Spleen (tissue), 11 donors: ENCODE measurements around the gene SDK2. TPM values are rescaled to one million over a fixed set of nuclear protein-coding genes. Genes with fewer than 3 reads are reported as not detected.

Experiments
- DNase-seq: peaks from one replicate; pipeline ENCODE4 v3.0.0-alpha.2; 2020
- H3K27ac ChIP-seq, 8 donors: fragments of 200-600 bp; sonication (generic) in 7 of 8; 1 replicate in 4 of 8; 2 replicates in 4 of 8; pipeline versions ENCODE4 v1.5.0 to v1.8.0; 2016 to 2021; ENCODE audit warnings: inconsistent platforms in 4 of 8, mild to moderate bottlenecking in 4 of 8, moderate library complexity in 1 of 8
- H3K27me3 ChIP-seq, 7 donors: fragments of 200-600 bp; sonication (generic) in 6 of 7; replicated peaks in 1 of 7; 1 replicate in 4 of 7; 2 replicates in 3 of 7; pipeline versions ENCODE4 v1.5.0 to v1.8.0; 2016 to 2021; ENCODE audit warnings: inconsistent platforms in 3 of 7, mild to moderate bottlenecking in 1 of 7
- H3K36me3 ChIP-seq, 6 donors: fragments of 200-600 bp; sonication (generic) in 5 of 6; 1 replicate in 4 of 6; 2 replicates in 2 of 6; pipeline versions ENCODE4 v1.5.0 to v1.8.0; 2016 to 2021; ENCODE audit warnings: inconsistent platforms in 2 of 6
- H3K4me1 ChIP-seq, 6 donors: fragments of 200-600 bp; sonication (generic) in 5 of 6; 1 replicate in 3 of 6; 2 replicates in 3 of 6; pipeline versions ENCODE4 v1.5.0 to v1.8.0; 2016 to 2021; ENCODE audit warnings: inconsistent platforms in 3 of 6
- H3K4me3 ChIP-seq, 8 donors: fragments of 200-600 bp; sonication (generic) in 7 of 8; 1 replicate in 4 of 8; 2 replicates in 4 of 8; pipeline versions ENCODE4 v1.5.0 to v1.8.0; 2016 to 2021; ENCODE audit warnings: inconsistent platforms in 4 of 8, mild to moderate bottlenecking in 4 of 8, moderate library complexity in 2 of 8
- H3K9me3 ChIP-seq, 8 donors: fragments of 200-600 bp; sonication (generic) in 7 of 8; 1 replicate in 4 of 8; 2 replicates in 4 of 8; pipeline versions ENCODE4 v1.5.0 to v1.8.0; 2016 to 2021; ENCODE audit warnings: inconsistent platforms in 4 of 8
- POLR2A ChIP-seq, 3 donors: fragments of 450-650 bp; IDR thresholded peaks; one replicate each; pipeline ENCODE4 v1.5.1; 2017; ENCODE audit warnings: antibody characterized with exemption in 3 of 3, mild to moderate bottlenecking in 1 of 3
- POLR2AphosphoS5 ChIP-seq, 3 donors: sonication (generic); formaldehyde crosslinking; IDR thresholded peaks; one replicate each; pipeline ENCODE4 v1.5.1; 2017; ENCODE audit warnings: antibody characterized with exemption in 3 of 3
- WGBS, 5 donors: extraction: QIAGEN DNeasy Blood & Tissue Kit in 3 of 5; methylation state at CpG; one replicate each; pipeline versions ENCODE4 v1.1.5 to v1.1.7; 2013 to 2018; 5-methylcytosine and 5-hydroxymethylcytosine counted together
- intact Hi-C: fragments of 100-400 bp; cut with DNase I; formaldehyde crosslinking; loops from one replicate; pipeline ENCODE4 v1.15.0; 2023; ENCODE audit warnings: low total_unique reads
- polyA plus RNA-seq, 3 donors: library from polyadenylated mRNA; stranded (reverse); fragments of 200-250 nt; gene quantifications; one replicate each; pipeline ENCODE4 v1.2.1, GENCODE V29; 2013
- total RNA-seq, 7 donors: library from RNA; depleted of rRNA in 3 of 7; stranded (reverse); fragments of >200 nt in 3 of 7; fragmentation: NEBNext Ultra II Directional in 4 of 7; extraction: Animal tissue kit (Norgen Biotek cat#: 25700) in 4 of 7; gene quantifications; one replicate each; pipeline versions ENCODE4 v1.1.0 to v1.2.1, GENCODE V29; 2016 to 2021
- TF ChIP-seq, protein P1 (sequence below), 11 experiments: fragments of 200-600 bp in 7 of 11; fragments of 450-650 bp in 4 of 11; sonication (generic) in 4 of 11; IDR thresholded peaks in 8 of 11; conservative IDR thresholded peaks in 3 of 11; 1 replicate in 7 of 11; 2 replicates in 4 of 11; pipeline versions ENCODE4 v1.4.0 to v1.8.0; 2016 to 2021; ENCODE audit warnings: antibody characterized with exemption in 11 of 11, inconsistent platforms in 4 of 11, mild to moderate bottlenecking in 1 of 11
- donor health status: healthy with polysubstance abuse.
- donor health status: DM: no; HTN: no; CAD: no; lungs with moderate emphysema.
- donor health status: DM: no; HTN: no; CAD: no.
- donor health status: Bipolar disorder and iron deficiency.
- donor health status: healthy.
- donor health status: DM: no; HTN: no; CAD: no.
- donor health status: DM: yes; HTN: yes; CAD: no.

The SDK2 gene
- total and polyA plus RNA-seq, 10 donors: 0.86 to 16.5 (median 9.7) TPM

DNA sequence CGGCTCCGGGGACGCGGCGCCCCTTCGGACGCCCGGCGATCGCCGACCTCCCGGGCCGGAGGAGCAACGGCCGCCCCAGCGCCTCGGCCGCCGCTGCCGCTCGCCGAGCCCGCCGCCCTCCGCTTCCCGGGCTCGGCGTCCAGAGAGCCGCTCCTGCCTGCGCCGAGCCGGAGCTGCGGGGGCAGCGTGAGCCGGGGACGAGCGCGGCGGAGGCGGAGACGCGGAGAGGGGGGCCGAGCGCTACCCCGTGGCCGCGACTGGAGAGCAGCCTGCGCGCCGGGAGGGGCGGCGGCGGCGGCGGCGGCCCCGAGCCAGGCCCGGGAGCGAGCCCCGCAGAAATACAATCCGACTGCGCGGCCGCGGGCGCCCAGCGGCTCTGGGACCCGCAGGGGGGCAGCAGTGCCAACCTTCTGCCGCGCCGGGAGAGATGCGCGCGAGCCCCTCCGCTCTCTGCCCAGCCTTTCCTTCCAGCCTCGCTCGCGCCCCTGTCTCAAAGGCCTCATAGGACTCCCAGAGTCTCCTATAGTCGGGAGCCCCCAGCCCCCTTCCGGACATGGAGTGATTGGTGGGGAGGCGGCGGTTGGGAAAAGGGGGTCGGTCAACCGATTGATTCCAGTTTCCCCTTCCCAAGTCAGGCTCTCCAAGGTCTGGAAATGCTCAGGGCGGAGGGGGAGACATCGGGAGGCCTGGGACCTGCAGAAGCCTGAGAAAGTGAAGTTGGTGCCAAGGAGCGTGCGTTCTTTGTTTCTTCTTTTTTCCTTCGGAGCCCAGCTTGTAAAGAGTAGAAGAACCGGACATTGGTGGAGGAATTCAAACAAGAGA is 1.0 kb upstream of the SDK2 start:
- H3K27me3 ChIP-seq: peaks cover 0 to 74% (median 28%) of the 10 kb centered on the region in 7 donors
- H3K27ac ChIP-seq: peak overlapping the region in 6 of 8 donors; percentile 29 to 76 (median 70)
- H3K4me3 ChIP-seq: peak overlapping the region; percentile 54 to 76 (median 64)
- DNase-seq: peak; percentile 91
- no peaks in the 10 kb centered on the region for H3K9me3 ChIP-seq
- WGBS, 5 donors: 5 to 23% (median 9%) methylated on average over 22 to 90 of the region's 90 CpGs
- intact Hi-C loops: no loop called here
- H3K36me3 ChIP-seq: no peaks in the 10 kb centered on the region
- no peak for TF ChIP-seq POLR2A (IDR thresholded peaks at IDR 0.05)
- TF ChIP-seq, protein P1, sequence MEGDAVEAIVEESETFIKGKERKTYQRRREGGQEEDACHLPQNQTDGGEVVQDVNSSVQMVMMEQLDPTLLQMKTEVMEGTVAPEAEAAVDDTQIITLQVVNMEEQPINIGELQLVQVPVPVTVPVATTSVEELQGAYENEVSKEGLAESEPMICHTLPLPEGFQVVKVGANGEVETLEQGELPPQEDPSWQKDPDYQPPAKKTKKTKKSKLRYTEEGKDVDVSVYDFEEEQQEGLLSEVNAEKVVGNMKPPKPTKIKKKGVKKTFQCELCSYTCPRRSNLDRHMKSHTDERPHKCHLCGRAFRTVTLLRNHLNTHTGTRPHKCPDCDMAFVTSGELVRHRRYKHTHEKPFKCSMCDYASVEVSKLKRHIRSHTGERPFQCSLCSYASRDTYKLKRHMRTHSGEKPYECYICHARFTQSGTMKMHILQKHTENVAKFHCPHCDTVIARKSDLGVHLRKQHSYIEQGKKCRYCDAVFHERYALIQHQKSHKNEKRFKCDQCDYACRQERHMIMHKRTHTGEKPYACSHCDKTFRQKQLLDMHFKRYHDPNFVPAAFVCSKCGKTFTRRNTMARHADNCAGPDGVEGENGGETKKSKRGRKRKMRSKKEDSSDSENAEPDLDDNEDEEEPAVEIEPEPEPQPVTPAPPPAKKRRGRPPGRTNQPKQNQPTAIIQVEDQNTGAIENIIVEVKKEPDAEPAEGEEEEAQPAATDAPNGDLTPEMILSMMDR (IDR thresholded peaks at IDR 0.05 in 8 of 11, conservative IDR thresholded peaks at IDR 0.05 in 3 of 11): peak in 5 of 11 experiments; percentile 24 to 48 (median 33)
- TF ChIP-seq POLR2AphosphoS5 (IDR thresholded peaks at IDR 0.05): peak in 2 of 3 donors; percentile 67 to 73
- H3K4me1 ChIP-seq: peaks cover 13 to 67% (median 38%) of the 10 kb centered on the region in 6 donors

DNA sequence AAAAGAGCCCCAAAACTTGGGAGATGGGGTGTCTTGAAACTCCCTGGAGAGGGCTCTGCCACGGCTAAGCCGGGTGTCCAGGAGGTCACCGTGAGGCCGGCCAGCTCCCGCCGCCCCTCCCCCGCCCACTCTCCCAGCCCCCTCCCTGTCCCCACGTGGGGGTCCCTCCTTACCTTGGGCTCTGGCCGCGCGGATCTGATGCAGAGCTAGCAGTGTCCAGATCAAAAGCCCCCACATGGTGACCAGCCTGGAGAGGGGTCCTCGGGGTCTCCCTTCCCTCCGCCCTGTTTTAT is 447 bp downstream of the SDK2 start:
- H3K9me3 ChIP-seq: no peaks in the 10 kb centered on the region
- peaks cover 13 to 68% (median 38%) of the 10 kb centered on the region in 6 donors for H3K4me1 ChIP-seq
- intact Hi-C loops: no loop called here
- WGBS, 5 donors: 1 to 15% (median 2%) methylated on average over 2 to 13 of the region's 13 CpGs; no CpG with 5 or more reads in 1 of the 5 donors
- peak overlapping the region in 7 of 8 donors; percentile 13 to 76 (median 68) for H3K27ac ChIP-seq
- H3K36me3 ChIP-seq: no peaks in the 10 kb centered on the region
- TF ChIP-seq POLR2A (IDR thresholded peaks at IDR 0.05): no peak
- peaks cover 0 to 79% (median 28%) of the 10 kb centered on the region in 7 donors for H3K27me3 ChIP-seq
- no peak for DNase-seq
- peak overlapping the region; percentile 54 to 76 (median 64) for H3K4me3 ChIP-seq

DNA sequence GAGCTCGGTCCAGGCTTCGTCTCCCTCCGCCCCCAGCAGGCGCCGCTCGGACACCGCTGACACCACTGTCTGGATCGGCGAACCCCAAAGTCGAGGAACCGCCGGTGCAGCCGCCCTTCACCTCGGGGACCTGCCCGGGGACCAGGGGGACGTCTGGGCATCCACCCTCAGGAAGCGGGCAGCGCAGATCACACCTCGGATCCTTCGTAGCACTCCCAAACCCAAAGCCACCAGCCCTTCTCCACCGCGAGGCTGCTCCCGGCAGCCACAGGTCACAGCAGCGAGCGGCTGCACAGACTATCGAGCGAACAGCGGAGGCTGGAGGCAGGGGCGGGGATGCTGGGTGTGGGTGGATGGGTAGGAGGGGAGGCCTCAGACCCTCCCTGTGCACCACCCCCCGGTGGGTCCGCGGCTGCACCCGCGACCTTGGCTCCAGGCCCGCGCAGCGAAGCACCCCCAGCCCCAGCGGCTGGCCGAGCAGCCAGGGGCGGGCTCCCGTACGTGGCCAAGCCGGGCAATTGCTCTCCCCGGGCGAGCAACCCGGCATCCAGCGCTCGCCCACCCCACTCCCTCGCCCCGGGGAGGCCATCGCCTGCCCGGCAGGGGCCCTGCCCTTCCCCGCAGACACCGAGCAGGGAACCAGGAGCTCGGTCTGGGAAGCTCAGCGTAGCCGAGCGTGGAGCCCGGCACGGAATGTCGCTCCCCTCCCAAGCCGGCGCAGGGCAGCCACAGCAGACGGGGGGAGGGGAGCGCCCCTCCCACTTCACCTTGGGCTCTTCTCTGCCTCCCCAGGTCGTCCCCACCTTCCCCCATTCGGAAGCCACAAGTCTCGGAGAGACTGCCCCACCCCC is 1.0 kb downstream of the SDK2 start:
- no peaks in the 10 kb centered on the region for H3K36me3 ChIP-seq
- peaks cover 0 to 76% (median 28%) of the 10 kb centered on the region in 7 donors for H3K27me3 ChIP-seq
- 0 to 2% (median 1%) methylated on average over 53 to 68 of the region's 68 CpGs for WGBS, 5 donors
- peak; percentile 88 for DNase-seq
- peaks cover 13 to 68% (median 38%) of the 10 kb centered on the region in 6 donors for H3K4me1 ChIP-seq
- peak overlapping the region in 6 of 8 donors; percentile 38 to 76 (median 70) for H3K27ac ChIP-seq
- peak in 2 of 3 donors; percentile 32 to 33 for TF ChIP-seq POLR2AphosphoS5 (IDR thresholded peaks at IDR 0.05)
- no peak for TF ChIP-seq POLR2A (IDR thresholded peaks at IDR 0.05)
- TF ChIP-seq, protein P1 (IDR thresholded peaks at IDR 0.05 in 8 of 11, conservative IDR thresholded peaks at IDR 0.05 in 3 of 11): peak in 1 of 11 experiments; percentile 20
- intact Hi-C loops: no loop called here
- no peaks in the 10 kb centered on the region for H3K9me3 ChIP-seq
- H3K4me3 ChIP-seq: peak overlapping the region; percentile 54 to 76 (median 64)

DNA sequence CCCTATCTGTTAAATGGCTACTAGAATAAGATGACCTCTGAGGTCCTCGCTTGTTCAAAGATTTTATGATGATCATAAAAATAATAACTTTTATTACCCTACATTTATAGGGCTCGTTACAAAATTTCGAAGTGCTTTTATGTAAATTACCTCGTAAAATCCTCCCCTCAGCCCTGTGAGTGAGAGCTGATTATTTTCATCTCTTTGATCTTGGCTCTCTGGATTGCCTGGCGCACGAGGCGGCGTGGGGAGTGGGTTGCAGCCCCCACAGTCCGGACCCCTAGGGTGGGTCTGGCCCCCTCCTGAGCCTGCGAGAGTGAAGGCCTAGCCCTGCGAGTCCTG is 1.6 kb downstream of the SDK2 start:
- peak overlapping the region; percentile 54 to 76 (median 64) for H3K4me3 ChIP-seq
- TF ChIP-seq POLR2AphosphoS5 (IDR thresholded peaks at IDR 0.05): no peak
- TF ChIP-seq, protein P1 (IDR thresholded peaks at IDR 0.05 in 8 of 11, conservative IDR thresholded peaks at IDR 0.05 in 3 of 11): peak in 1 of 11 experiments; percentile 6
- no peak for DNase-seq
- no peaks in the 10 kb centered on the region for H3K9me3 ChIP-seq
- WGBS, 5 donors: 25 to 38% (median 33%) methylated on average over 11 of the region's 11 CpGs
- no peaks in the 10 kb centered on the region for H3K36me3 ChIP-seq
- H3K27ac ChIP-seq: peak overlapping the region in 4 of 8 donors; percentile 68 to 76 (median 72)
- intact Hi-C loops: no loop called here
- H3K4me1 ChIP-seq: peaks cover 13 to 68% (median 38%) of the 10 kb centered on the region in 6 donors
- H3K27me3 ChIP-seq: peaks cover 0 to 70% (median 28%) of the 10 kb centered on the region in 7 donors
